GM20431 (cell line): ENCODE data around the gene TSHB.

Experiments
- in situ Hi-C: fragments of 300-500 bp; cut with MseI, MboI; formaldehyde crosslinking; loops from one replicate; pipeline ENCODE4 v1.15.0; 2020; ENCODE audit warnings: low sequenced_read_pairs; ENCODE audit not compliant: unreplicated experiment

TSHB gene

DNA sequence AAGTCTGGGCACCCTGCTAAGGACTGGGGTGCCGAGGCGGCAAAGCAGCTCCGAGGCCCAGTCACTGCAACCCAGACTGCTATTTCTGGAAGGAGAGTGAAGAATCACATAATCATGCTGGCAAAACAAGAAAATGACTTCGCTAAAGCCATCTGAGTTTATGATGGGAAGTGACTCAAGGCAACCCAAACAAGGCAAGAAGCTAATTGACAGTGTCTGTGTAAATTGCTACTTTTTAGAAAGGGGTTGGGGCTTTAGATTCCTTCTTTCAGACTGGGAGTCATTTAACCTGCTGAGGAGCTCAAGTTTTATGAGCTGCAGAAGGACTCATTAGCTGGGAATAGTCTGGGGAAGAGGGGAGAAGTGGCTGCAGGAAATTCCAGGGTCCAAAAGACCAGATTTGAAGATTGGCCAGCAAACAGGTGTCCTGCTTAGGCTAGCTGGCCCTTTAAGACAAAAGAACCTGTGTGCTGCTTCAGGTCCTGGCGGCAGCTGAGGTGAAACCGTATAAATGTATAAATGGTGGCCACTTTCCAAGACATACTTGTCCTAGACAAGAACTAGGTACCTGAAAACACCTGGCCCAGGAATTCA is 28.1 kb downstream of the TSHB start:
- in situ Hi-C loops: no loop called here

DNA sequence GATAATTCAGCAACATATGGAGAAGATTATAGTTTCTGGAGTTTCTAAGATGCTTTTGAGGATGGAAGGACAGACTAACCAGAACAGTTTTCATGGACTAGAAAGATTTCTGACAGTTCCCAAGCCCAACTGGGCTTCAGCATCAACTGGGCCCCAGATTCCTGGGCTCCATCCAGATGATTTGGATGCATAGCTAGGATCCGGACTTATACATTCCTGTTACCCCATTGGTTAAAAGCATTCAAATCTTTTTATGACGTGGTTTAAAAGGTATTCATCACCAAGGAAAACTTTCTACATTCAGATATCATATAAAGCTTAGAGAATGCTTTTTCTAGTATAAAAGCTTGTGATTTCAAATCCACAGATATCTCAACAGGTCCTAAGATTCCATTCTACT is 29.7 kb downstream of the TSHB start:
- in situ Hi-C loops: no loop called here

DNA sequence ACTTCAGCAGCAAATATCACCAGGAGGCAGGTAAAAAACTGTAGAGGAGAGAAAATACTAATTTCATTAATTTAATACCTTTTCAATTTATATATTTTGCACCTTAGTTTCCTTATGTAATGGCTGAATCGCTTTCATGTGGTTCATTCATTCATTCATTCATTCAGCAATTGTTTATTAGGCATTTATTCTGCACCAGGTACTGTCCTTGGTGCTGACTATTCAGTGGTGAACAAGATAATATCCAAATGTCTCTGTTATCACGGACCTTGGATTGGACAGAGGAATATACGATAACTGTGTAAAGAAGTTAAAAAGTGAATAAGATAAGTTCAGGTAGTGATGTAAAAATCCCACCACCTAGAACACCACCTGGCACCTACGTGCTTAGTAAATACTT is 30.9 kb downstream of the TSHB start:
- in situ Hi-C loops: no loop called here

DNA sequence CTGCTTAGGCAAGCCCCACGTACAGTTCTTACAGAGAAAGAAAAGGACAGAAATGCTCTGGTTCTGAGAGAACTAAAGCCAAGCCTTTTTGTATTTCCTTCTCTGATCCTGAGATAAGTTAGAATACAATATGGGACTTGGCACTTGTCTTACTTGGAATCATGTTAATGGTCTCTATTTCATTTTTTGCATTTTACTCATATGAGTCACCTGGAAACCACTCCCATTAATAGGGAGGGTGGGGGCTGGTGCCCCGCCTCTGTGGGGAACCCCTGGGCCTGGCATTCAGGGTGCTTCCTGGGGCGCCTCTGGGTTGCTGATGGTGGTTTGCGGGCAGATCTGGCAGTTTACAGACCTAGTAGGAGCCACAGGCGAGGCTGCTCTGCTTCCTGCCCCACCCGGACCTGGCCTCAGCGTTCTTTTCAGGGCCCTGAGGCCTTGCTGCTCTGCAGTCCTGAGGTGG is 32.9 kb downstream of the TSHB start:
- in situ Hi-C loops: no loop called here

DNA sequence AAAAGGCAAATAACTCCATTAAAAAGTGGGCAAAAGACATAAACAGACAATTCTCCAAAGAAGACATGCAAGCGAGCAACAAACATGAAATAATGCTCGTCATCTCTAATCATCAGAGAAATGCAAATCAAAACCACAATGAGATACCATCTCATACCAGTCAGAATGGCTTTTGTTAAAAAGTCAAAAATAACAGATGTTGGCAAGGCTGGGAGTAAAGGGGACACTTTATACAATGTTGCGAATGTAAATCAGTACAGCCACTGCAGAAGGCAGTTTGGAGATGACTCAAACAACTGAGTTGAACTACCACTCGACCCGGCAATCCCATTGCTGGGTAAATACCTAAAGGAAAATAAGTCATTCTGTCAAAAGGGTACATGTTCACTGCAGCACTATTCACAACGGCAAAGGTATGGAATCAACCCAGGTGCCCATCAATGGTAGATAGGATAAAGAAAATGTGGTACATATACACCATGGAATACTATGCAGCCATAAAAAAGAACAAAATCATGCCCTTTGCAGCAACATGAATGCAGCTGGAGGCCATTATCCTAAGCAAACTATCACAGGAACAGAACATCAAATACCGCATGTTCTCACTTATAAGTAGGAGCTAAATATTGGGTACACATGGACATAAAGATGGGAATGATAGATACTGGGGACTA is 33.7 kb downstream of the TSHB start:
- in situ Hi-C loops: no loop called here

DNA sequence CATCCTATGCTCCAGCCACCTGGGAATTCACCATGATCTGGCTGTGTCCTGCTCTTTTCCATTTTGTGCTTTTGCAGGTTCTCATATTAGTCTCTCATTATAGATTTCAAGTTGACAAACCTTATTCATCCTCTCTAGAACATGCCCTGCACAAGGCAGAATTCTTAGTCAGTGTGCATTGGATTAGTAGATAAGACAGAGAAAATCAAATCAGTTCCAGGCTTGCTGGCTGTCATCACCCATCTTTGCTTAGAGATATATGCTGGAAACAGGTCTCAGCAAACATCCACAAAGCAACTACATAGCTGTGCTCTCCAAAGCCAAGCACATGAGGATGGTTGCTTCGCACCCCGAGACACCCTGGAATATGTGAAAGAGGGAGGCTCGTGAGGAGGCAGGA is 34.8 kb downstream of the TSHB start:
- in situ Hi-C loops: no loop called here

DNA sequence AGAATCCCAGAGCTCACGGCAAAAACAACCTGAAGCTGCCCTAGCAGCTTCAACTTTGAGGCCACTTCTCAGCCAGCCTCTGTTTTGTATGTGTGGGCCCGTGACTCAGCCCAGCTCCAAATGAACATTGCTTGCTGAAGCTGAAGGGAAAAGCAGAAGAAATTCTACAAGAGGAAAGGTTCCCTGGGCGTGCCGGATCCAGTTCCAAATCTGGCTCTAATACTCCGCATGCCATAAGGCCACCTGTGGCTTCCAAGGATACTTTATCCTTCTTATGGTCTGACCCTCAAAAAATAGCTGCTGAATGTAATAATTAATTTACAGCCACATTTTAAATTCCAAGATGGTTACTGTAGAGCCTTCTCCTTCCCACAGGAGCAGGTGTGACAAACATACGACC is 35.4 kb downstream of the TSHB start:
- in situ Hi-C loops: no loop called here

DNA sequence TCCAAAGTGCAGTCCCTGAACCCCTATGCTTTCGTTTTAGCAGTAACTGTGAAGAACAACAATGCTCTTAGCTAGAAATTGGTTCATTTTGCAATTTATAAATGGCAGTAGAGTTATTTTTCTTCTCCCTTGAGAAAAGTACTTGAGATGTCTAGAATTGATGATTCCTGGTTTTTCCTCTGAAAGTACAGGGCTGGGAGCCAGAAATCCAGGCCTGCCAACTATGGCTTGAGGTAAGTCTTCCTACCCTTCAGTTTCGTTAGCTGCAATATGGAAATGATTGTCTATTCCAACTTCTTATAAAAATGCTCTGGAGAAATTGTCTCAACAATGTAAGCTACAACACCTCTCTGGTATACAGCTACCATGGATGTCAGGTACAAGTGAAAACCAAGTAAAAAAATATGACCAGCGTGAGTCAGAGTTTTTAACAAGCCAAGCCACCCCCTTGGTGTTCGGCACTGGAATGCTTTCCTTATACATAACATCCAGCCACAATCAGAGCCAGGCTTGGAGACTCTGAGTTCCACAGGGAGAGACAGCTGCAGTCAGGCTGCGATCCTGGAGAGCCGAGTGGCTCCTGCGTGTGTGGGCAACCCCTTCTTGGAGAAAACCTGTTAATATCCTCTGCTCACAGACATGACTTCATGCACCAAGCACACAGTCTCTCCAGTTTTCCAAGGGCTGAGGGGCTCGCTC is 37.7 kb downstream of the TSHB start:
- in situ Hi-C loops: no loop called here

DNA sequence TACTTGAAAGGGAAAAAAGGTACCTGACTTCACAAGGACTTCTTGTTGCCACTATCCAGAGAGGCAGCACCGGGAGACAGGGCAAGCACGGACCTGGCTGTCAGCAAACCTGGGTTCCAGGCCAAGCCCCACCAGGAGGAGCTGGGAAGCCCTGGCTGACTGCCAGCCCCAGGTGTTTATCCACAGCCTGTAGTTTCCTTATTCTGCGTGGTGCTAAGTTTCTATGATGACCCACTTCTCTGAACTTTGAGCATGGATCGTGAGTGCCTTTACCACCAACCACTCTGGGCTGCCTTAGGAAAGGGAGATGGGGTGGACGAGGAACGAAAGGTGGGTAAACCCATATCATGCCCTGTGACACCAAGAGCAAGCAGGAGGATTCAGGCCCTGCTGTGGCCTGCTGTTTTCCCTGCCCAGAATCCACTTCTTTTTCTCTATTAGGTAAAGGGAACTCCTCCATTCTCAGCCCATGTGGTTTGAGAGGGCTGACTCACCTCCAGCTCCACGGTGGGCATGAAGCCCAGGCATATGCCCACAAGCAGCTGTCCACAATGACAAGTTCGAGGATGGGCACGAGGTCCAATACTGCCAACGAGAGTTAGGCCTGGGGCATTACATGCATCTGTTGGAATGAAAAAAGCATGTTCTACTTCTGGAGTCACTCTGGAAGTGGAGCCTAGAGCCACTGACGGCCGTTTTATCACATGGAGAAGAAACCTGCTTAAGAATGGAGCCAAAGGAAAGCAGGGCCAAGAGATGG is 39.4 kb downstream of the TSHB start:
- in situ Hi-C loops: no loop called here

DNA sequence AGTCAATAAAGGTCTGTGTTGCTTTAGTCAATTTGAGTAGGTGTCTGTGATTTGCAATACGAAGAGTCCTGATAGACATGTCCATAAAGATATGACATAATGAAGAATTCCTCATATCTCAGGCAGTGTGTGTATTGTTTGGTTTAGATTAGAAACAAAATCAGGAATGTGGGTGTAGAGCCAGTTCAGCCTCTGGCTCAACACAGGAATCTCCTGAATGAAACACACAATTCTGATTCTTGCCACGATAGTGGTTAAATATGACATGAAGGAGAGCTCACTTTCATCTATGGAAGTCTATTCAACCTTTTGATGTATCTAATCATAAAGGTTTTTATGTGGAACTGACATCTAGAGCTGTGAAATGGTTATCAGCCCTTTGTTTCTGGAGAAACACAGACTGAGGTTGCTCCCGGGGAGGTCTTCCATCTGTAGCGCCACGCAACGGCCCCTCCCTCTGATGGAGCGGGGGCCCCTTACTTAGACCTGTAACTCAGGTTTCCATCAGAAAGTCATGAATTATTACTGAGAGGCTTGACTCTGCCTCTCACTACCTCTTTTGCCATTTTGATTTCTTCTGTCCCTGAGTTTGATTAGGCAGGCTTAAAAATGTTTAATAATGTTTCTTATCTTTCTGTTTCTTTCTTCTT is 40.2 kb downstream of the TSHB start:
- in situ Hi-C loops: no loop called here

DNA sequence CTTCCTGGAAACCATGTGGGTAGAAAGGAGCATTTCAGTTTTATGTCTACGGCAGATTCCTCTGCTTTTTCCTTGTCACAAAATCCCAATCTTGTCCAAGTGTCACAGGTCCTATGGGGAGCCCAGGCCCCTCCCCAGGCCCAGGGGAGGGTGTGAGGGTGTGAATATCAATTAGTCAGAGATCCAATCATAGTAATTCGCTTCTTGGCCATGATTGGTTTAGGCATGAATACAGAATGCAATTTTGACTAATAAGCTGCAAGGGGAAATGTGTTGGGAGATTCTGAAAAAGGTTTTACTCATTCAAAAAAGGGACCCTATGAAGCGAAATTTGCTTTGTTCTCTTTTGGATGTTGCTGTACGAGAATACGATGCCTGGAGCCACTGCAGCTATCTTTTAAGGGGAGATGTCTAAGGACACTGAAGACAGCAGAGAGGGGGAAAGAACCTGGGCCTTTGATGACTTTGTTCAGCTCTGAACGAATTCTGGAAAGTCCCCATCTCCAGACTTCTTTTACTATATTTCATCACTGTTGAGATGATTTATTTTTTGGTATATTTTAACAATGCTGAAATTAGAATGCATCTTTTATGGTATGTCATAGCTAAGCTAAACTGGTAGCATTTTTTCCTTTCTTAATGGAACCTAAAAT is 41.5 kb downstream of the TSHB start:
- in situ Hi-C loops: no loop called here

DNA sequence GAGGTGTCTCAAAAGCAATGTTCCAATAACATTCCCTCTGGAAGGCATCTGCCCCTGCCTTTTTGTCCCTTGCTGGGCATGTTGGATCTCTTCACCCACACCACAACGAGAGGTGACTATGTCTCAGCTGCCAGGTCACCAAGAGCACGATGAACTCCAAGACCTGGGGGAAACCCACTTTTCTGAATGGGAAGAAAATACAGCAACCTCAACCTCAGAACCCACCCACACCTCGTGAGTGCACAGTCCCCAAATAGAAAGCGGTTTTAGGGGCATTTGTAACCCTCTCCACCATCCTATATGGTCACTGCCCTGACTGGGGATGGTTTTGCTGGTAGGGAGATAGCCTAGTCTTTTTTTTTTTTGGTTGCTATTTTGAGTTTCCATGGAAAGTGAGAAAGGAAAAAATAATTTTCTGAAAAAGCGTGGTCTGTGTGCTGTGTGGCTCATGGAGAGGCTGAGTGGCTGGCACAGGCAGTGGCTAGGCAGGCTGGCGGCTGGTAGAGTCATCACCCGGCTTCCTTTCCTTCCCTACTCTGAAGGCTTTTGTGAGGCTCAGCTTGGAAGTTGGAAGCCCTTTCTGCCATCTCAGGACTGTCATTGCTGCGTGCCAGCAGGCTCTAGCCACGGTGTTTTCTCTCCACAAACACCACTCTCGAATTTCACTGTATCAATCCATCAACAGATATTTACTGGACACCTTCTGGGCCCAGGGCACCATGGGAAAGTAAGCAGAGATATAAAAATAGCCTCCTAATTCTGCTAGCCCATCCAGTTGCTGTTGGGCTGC is 43.9 kb downstream of the TSHB start:
- in situ Hi-C loops: no loop called here

DNA sequence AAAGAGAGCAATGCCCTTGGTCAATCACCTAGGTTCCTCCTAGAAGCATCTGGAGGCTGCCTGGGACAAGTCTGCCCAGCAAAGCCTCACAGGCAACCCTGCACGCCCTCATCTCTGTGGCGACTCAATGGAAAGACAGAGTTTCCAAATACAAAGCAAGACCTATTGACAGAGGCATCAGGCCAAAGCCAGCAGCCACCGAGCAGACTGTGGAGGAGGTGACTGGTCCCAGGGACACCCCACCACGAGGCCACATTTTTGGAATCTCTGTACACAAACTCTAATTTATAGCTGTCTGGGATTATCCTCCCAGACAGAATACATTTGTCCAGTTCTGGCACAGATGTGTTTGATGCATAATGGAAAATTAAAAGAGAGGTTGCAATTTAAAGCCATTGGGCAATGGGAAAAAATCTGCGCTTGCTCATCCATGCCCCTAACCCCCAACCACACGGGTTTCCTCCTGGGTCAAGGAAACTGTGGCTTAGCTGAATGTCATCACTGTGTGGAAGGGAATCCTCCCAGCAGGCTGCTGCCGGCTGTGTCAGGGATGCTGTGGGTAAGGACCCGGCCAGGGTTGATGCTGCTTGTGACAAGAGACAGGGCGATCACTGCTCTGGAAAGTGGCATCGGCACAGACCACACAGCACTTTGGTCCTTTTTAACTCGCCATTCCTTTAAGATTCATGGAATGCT is 45.4 kb downstream of the TSHB start:
- in situ Hi-C loops: no loop called here

DNA sequence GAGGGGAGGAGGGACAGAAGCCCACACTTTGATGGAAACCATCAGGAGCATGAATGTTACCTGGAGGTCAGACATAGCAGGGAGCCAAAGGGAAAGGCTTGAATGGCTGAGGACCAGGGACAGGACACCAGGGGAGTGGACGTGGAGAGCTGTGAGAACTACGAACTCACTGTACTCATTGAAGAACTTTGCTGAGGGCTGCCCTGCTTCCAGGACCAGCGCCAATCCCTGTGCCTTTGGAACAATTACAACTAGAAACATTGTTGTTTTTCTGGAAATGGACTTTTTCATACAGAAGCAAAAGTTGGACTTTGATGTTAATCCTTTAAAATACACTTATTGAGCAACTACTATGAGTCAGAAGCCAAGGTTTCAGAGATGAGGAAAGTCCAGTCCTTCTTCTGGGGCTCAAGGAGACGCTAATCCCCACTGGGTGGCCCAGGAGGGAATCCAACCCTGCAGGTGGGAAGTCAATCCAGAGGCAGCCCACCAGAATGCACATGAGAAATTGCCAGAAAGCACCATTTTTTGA is 46.8 kb downstream of the TSHB start:
- in situ Hi-C loops: no loop called here

DNA sequence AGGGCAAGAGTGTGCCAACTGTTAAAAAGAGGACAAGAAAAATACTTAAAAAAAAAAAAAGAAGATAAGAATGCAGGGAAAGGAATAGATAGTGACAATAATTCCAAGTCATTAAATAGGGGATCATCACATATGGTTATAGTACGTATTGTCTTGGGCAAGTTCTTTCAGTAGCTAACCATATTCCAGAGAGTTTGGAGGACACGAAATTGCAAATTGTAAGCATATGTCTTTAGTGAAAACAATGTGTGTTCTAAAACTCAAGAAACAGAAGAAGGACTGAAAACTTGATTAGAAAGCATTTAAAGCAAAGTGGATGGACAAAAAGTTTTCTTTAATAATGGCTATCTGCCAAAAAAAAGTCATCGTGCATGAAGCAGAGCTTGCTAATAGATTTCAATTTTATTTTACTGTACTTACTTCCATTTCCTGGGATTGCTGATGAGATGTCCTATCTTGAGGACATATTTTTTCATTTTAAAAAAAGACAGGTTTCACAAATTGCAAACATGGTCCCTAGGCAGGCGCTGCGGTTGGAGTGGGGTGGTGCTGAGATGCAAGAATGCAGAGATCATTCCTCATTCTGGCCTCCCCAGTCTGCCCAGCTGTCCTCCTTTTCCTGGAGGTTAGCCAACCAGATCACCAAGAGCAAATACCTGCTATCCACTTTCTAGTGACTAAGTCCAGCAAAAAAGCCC is 47.8 kb downstream of the TSHB start:
- in situ Hi-C loops: no loop called here

DNA sequence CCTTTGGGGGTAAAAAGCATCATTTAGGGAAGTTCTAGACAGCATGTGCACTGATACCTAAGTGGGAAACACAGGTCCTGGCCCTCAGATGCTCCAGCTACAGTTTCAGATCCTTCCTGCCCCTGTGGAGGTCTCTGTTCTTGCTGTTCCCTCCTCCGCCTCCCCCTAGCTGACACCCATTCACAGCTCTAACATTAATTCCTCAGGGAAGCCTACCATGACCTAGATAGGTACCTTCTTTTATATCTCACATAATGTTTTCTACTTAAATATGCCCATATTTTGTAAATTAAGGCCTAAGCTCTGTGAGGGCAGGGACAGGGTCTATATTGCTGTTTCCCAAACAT is 48.3 kb downstream of the TSHB start:
- in situ Hi-C loops: no loop called here

DNA sequence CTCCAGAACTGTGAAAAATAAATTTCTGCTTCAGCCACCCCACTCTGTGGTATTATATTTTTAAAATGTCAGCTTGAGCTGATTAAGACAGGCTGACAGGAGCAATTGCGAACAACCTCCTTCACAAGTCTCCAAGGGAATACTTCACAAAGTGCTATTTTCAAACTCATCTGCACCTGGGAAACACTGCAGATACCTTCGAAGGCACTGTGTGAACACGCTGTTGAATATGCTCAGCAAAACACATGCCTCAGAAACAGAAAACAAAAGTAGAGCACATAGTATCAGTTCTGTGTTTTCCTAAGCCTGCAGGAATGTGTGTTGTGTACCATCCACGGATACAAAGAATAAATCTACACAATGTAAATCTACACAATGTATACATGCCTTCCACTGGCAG is 49.1 kb downstream of the TSHB start:
- in situ Hi-C loops: no loop called here

DNA sequence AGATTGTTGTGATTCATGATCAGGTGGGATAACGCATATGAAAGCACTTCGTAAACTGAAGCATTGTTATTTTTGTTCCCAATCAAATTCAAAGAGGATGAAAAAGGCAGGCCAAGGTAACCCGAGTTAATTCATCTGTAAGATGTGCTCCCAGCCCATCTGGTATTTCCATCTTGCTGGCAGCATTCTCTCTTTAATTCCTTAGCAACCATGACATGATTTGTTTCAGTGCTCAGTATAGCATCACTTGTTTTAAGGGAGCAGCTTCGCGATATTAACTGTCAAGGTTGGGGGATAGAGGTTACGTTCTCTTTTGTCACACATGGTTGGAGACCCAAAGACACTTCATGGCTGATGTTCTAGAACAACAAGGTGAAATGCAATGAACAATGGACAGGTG is 53.3 kb downstream of the TSHB start:
- in situ Hi-C loops: no loop called here
